GM12891 (cell line): Measurements from ENCODE around the gene MIPOL1. TPM values are rescaled to one million over a fixed set of nuclear protein-coding genes. Genes with fewer than 3 reads are reported as not detected.
"Not testable (repeated sequence)": the region's sequence is repeated elsewhere in the genome, so short reads cannot be mapped to it uniquely, and the experiment has no call there.

ENCODE experiments used
- DNase-seq: peaks from one replicate; pipeline ENCODE4 v3.0.0; 2011; ENCODE audit warnings: low spot score; ENCODE audit not compliant: insufficient read length
- FAIRE-seq: peaks from 2 replicates; lab custom pipeline; 2011; peaks lifted over from hg19 to GRCh38; lab: Jason Lieb, UNC
- PAX5 ChIP-seq: IDR thresholded peaks from 2 replicates; pipeline ENCODE4 v1.6.1; 2011; ENCODE audit warnings: low read length, moderate library complexity, mild to moderate bottlenecking; ENCODE audit not compliant: insufficient read depth, severe bottlenecking
- POLR2A ChIP-seq: IDR thresholded peaks from 2 replicates; pipeline ENCODE4 v1.6.1; 2011; ENCODE audit warnings: low read depth, low read length, control low read depth
- POLR2AphosphoS5 ChIP-seq: IDR thresholded peaks from 2 replicates; pipeline ENCODE4 v1.6.1; 2011; ENCODE audit warnings: low read depth, low read length, control low read depth
- POU2F2 ChIP-seq: IDR thresholded peaks from 2 replicates; pipeline ENCODE4 v1.6.1; 2011; ENCODE audit warnings: low read depth, mild to moderate bottlenecking, control low read depth, low read length, moderate library complexity
- SPI1 ChIP-seq: IDR thresholded peaks from 2 replicates; pipeline ENCODE4 v1.6.1; 2011; ENCODE audit warnings: low read depth, low read length, control low read depth
- TAF1 ChIP-seq: IDR thresholded peaks from 2 replicates; pipeline ENCODE4 v1.6.1; 2011; ENCODE audit warnings: low read depth, low read length, control low read depth
- polyA plus RNA-seq: library from polyadenylated mRNA; unstranded; fragments of >200 nt; gene quantifications from one replicate; pipeline ENCODE4 v1.2.1, GENCODE V29; 2012; ENCODE audit warnings: low read depth, missing spikeins, inconsistent platforms; ENCODE audit not compliant: missing spikeins

Gene MIPOL1, protein sequence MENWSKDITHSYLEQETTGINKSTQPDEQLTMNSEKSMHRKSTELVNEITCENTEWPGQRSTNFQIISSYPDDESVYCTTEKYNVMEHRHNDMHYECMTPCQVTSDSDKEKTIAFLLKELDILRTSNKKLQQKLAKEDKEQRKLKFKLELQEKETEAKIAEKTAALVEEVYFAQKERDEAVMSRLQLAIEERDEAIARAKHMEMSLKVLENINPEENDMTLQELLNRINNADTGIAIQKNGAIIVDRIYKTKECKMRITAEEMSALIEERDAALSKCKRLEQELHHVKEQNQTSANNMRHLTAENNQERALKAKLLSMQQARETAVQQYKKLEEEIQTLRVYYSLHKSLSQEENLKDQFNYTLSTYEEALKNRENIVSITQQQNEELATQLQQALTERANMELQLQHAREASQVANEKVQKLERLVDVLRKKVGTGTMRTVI
- polyA plus RNA-seq = not detected

- no peak for TF ChIP-seq TAF1
- TF ChIP-seq POLR2A = no peak
- no peak for TF ChIP-seq SPI1
- no peak for TF ChIP-seq POU2F2
- TF ChIP-seq PAX5 = no peak
- TF ChIP-seq POLR2AphosphoS5 = no peak
- no peak for FAIRE-seq
- DNase-seq = no peak
Measured at GRCh38 chr14:37197421-37198272, at the start of gene MIPOL1. Gene MIPOL1, plus strand, starts transcription at chr14:37197937. Its CDS starts 49,952 bp downstream, at chr14:37247889.

- DNase-seq (no peak), FAIRE-seq (no peak)
- TF ChIP-seq POLR2AphosphoS5 (no peak), POLR2A (no peak)
Measured at GRCh38 chr14:37150414-37150813, 47.3 kb upstream of the MIPOL1 start.

- no peak for TF ChIP-seq POU2F2
- no peak for TF ChIP-seq POLR2A
- TF ChIP-seq PAX5 = no peak
- TF ChIP-seq TAF1 = no peak
- no peak for TF ChIP-seq POLR2AphosphoS5
- TF ChIP-seq SPI1 = no peak
- FAIRE-seq (no peak), DNase-seq (no peak)
Measured at GRCh38 chr14:37153005-37153404, 44.7 kb upstream of the MIPOL1 start.

DNA sequence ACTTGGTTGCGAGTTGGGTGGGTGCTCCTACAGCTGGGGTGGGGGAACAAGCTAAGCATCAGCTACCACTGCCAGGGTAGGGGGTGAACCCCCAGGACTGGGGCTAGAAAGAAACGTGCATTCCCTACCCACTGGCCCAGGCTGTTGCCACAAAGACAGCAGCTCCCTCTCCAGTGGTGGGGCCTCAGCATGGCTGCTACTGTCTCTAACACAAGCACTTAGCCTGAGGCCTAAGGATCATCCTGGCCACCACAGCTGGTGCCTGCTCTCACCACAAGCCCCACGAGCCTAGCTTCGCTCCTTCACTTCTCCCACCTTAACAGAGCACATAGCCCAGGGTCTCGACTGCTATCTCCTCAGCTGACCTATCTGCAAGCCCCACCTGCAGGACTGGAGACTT lies 44.3 kb upstream of the MIPOL1 start:
- TF ChIP-seq TAF1 (no peak), SPI1 (no peak), POLR2A (no peak), PAX5 (no peak), POLR2AphosphoS5 (no peak), POU2F2 (no peak)
- FAIRE-seq (no peak), DNase-seq (no peak)

- FAIRE-seq = no peak
- TF ChIP-seq POU2F2 (no peak), SPI1 (no peak), POLR2A (no peak), PAX5 (no peak), TAF1 (no peak), POLR2AphosphoS5 (no peak)
Measured at GRCh38 chr14:37157987-37158386, 39.8 kb upstream of the MIPOL1 start.

DNA sequence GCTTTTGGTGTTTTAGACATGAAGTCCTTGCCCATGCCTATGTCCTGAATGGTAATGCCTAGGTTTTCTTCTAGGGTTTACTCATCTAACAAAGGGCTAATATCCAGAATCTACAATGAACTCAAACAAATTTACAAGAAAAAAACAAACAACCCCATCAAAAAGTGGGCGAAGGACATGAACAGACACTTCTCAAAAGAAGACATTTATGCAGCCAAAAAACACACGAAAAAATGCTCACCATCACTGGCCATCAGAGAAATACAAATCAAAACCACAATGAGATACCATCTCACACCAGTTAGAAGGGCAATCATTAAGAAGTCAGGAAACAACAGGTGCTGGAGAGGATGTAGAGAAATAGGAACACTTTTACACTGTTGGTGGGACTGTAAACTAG lies 35.4 kb upstream of the MIPOL1 start:
- DNase-seq, FAIRE-seq: not testable (repeated sequence)

More at GRCh38 chr14:37157987-37158386, 39.8 kb upstream of the MIPOL1 start:
- DNase-seq = no peak

GRCh38 chr14:37165794-37166193 lies 31.9 kb upstream of the MIPOL1 start:
- no peak for TF ChIP-seq SPI1
- no peak for TF ChIP-seq PAX5
- TF ChIP-seq TAF1 = no peak
- TF ChIP-seq POU2F2 = no peak
- no peak for TF ChIP-seq POLR2AphosphoS5
- TF ChIP-seq POLR2A = no peak
- no peak for DNase-seq
- no peak for FAIRE-seq

DNA sequence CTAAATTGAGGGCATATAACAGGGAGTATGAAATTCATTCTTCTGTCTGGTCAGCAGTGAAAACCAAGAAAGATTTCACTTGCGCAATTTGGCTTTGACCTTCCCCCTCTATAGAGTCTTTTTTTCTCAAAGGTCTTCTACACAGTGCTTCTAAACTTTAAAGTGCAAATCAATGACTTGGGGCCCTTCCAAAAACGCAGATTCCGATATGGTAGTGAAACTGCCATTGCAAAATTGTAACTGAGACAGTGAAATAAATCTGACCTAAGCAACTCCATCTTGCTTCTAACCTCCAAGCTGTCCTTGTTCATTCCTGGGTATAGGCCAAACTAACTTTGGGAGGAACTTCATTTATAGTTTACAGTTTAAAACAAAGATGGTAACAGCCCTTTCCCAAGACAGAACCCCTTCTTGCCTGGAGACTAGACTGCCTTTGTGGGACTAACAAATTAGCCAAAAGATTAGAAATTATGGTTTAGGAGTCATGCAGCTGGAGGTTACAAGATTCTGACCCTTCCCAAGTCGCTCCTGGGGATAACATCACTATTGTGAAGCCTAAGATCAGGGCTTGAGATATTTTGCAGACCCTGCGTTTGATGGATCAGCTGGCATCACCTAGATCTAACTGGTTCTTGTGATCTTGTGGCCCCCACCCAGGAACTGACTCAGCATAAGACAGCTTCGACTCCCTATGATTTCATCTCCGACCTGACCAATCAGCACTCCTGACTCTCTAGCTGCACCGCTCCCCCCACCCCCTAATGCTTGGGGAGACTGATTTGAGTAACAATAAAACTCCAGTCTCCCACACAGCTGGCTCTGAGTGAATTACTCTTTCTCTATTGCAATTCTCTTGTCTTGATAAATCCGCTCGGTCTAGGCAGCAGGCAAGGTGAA lies 30.3 kb upstream of the MIPOL1 start:
- FAIRE-seq (no peak), DNase-seq (no peak)
- TF ChIP-seq PAX5 (no peak), SPI1 (no peak), POLR2A (no peak), POLR2AphosphoS5 (no peak), POU2F2 (no peak), TAF1 (no peak)

DNA sequence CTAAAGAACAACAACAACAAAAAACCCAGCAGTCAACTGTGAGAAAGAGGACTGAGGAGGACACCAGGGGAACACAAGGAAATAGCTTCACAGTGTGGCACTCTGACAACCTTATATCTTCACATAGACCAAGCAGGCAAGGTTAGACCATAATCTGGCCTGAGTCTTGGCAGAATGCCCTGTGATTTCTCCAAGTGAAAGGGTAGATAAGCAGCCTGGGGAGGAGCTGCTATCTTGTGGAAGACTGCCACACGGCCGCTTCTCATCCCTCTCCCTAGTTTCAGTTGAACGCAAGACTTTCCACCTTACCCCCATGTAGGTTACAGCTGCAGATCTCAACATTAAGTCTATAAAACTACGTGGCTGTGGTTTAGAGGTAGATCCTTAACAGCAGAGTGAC lies 29.0 kb upstream of the MIPOL1 start:
- DNase-seq = no peak
- TF ChIP-seq PAX5 (no peak), POU2F2 (no peak), POLR2A (no peak), SPI1 (no peak), POLR2AphosphoS5 (no peak), TAF1 (no peak)
- FAIRE-seq = no peak
